Uterus (tissue), 2 donors: Measurements from ENCODE around the gene PLK5.

Source experiments
- CTCF ChIP-seq, 4 experiments: fragments of 200-600 bp in 2 of 4; fragments of 450-650 bp in 2 of 4; sonication (generic) in 2 of 4; IDR thresholded peaks; one replicate each; pipeline ENCODE4 v1.5.1; 2016 to 2019; ENCODE audit warnings: antibody characterized with exemption in 4 of 4, mild to moderate bottlenecking in 2 of 4, moderate library complexity in 1 of 4
- POLR2A ChIP-seq, 2 donors: fragments of 450-650 bp; IDR thresholded peaks; one replicate each; pipeline ENCODE4 v1.6.1; 2016; ENCODE audit warnings: antibody characterized with exemption in 2 of 2, mild to moderate bottlenecking in 1 of 2, moderate library complexity in 1 of 2

GRCh38 chr19:1584500-1585242 is 60.8 kb downstream of the PLK5 start:
- TF ChIP-seq CTCF (IDR thresholded peaks at IDR 0.05) = no peak
- TF ChIP-seq POLR2A (IDR thresholded peaks at IDR 0.05) = no peak
